PFSK-1 (cell line): Measurements from ENCODE around the gene MTCL3.

Experiments
- FOXP2 ChIP-seq: optimal IDR thresholded peaks from 2 replicates; pipeline ENCODE3; 2011; ENCODE audit warnings: borderline replicate concordance, control low read depth, inconsistent platforms; ENCODE audit not compliant: insufficient read depth; ENCODE audit errors: extremely low read length, extremely low read depth
- POLR2AphosphoS5 ChIP-seq: IDR thresholded peaks from 2 replicates; pipeline ENCODE4 v1.6.1; 2012; ENCODE audit warnings: low read depth, mild to moderate bottlenecking, control low read depth, low read length, moderate library complexity
- SIN3A ChIP-seq: IDR thresholded peaks from 2 replicates; pipeline ENCODE4 v1.6.1; 2012; ENCODE audit warnings: mild to moderate bottlenecking, low read length, moderate library complexity, borderline replicate concordance; ENCODE audit not compliant: insufficient read depth
- TAF1 ChIP-seq: IDR thresholded peaks from 2 replicates; pipeline ENCODE4 v1.6.1; 2012; ENCODE audit warnings: low read length, control low read depth, borderline replicate concordance; ENCODE audit not compliant: insufficient read depth
- TF ChIP-seq, protein P1 (sequence below), 2 experiments: IDR thresholded peaks; 2 replicates each; pipeline versions ENCODE4 v1.6.1 to v1.8.0; 2011 to 2012; ENCODE audit warnings: low read depth in 2 of 2, low read length in 2 of 2, control low read depth in 1 of 2, inconsistent platforms in 1 of 2, mild to moderate bottlenecking in 1 of 2, moderate library complexity in 1 of 2; ENCODE audit not compliant: insufficient read depth in 1 of 2

Gene MTCL3

DNA sequence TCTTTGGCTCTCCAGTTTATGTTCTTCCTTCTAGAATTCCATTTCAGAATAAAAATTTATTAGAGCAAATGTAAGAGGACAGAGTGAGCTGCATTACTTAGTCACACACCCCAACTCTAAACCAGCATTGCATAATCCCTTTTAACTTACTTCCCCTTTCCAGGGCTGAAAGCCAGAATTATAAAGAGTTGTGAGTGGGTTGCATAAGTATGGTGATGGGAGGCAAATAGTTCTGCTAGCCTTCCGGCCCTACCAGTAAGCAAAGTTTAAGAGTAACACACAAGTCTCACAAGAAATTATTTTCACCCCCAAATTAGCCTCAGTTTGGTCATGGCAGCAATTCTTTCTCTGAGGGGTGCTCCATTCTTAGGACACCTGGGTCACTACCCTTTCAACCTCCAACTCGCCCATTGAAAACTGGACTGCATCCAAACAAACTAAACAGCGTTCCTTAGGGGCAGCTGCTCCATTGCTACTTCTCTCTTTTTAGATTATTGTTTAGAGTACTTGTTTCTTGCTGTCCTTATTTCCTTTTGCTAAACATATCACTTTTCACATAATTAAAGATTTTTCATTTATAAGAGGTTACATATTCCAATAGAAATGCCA, 61.6 kb downstream of the MTCL3 start:
- no peak for TF ChIP-seq POLR2AphosphoS5
- TF ChIP-seq SIN3A = no peak
- no peak for TF ChIP-seq TAF1
- no peak for TF ChIP-seq FOXP2
- TF ChIP-seq, protein P1, sequence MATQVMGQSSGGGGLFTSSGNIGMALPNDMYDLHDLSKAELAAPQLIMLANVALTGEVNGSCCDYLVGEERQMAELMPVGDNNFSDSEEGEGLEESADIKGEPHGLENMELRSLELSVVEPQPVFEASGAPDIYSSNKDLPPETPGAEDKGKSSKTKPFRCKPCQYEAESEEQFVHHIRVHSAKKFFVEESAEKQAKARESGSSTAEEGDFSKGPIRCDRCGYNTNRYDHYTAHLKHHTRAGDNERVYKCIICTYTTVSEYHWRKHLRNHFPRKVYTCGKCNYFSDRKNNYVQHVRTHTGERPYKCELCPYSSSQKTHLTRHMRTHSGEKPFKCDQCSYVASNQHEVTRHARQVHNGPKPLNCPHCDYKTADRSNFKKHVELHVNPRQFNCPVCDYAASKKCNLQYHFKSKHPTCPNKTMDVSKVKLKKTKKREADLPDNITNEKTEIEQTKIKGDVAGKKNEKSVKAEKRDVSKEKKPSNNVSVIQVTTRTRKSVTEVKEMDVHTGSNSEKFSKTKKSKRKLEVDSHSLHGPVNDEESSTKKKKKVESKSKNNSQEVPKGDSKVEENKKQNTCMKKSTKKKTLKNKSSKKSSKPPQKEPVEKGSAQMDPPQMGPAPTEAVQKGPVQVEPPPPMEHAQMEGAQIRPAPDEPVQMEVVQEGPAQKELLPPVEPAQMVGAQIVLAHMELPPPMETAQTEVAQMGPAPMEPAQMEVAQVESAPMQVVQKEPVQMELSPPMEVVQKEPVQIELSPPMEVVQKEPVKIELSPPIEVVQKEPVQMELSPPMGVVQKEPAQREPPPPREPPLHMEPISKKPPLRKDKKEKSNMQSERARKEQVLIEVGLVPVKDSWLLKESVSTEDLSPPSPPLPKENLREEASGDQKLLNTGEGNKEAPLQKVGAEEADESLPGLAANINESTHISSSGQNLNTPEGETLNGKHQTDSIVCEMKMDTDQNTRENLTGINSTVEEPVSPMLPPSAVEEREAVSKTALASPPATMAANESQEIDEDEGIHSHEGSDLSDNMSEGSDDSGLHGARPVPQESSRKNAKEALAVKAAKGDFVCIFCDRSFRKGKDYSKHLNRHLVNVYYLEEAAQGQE (IDR thresholded peaks at IDR 0.05; ENCODE audit: insufficient read depth in 1 of 2, low read depth in 2 of 2, low read length in 2 of 2) = no peak

GRCh38 chr6:127456465-127456864, 62.7 kb downstream of the MTCL3 start:
- TF ChIP-seq SIN3A (no peak), TAF1 (no peak), FOXP2 (no peak)

DNA sequence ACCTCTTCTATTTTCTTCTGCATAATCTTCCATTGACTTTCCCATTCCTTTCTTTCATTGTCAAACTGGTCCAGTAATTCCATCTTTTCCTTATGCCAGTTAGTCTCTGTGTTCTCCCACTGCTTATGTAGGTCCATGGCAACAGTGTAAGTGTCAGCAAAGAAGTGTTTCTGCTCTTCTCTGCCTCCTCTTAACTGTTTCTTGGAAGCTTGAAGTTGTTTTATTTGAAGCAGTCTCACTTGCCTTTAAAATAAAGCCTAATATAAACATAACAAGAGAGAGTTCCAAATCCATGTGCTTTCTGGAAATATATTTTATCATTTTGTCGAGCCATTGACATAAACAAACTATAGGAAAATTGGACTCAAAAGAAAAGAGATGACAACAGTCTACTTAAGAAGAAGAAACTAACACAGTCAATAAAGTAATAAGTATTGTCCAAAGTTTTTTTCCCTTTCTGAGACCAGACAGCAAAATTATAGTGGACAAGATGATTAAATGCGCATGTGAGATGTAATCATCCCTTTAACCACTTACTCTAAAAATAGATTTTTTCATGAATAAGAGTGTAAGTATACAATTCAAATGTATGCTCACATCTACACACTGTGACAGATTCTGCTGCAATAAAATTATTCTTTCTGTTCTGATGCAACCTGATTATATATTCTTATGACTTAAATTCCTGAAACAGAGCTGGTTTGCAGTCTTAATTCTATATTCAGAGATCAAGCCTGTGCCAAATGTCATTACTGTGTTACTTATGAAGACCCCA, 65.1 kb downstream of the MTCL3 start:
- TF ChIP-seq TAF1 = no peak
- no peak for TF ChIP-seq FOXP2
- TF ChIP-seq POLR2AphosphoS5 = no peak
- TF ChIP-seq, protein P1 (IDR thresholded peaks at IDR 0.05; ENCODE audit: insufficient read depth in 1 of 2, low read depth in 2 of 2, low read length in 2 of 2) = no peak
- no peak for TF ChIP-seq SIN3A

GRCh38 chr6:127452803-127453202, 66.3 kb downstream of the MTCL3 start:
- TF ChIP-seq, protein P1 (IDR thresholded peaks at IDR 0.05; ENCODE audit: insufficient read depth in 1 of 2, low read depth in 2 of 2, low read length in 2 of 2) = no peak
- TF ChIP-seq SIN3A (no peak), FOXP2 (no peak), POLR2AphosphoS5 (no peak), TAF1 (no peak)

DNA sequence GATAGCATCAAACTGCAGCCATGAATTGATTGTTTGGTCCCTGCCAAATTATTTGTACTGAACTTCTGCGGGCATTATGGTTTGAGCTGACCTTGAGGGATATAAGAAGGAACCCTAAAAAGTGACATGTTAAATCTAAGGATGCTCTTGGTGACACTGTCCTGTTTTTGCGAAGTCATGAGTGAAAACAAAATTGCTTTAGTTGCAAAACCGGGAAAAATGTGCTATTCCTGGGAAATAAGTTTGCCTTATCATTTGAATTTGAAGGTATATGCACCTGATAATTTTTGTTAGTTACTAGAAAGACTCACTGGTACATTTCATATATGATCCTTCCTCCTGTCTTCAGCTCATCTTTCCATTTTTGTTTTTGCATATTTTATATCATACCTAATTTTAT, 67.7 kb downstream of the MTCL3 start:
- no peak for TF ChIP-seq SIN3A
- TF ChIP-seq, protein P1 (IDR thresholded peaks at IDR 0.05; ENCODE audit: insufficient read depth in 1 of 2, low read depth in 2 of 2, low read length in 2 of 2) = no peak
- no peak for TF ChIP-seq POLR2AphosphoS5
- no peak for TF ChIP-seq TAF1
- TF ChIP-seq FOXP2 = no peak
